Type B pancreatic cell (in vitro differentiated cells): Measurements from ENCODE around the gene OBSL1. TPM values are rescaled to one million over a fixed set of nuclear protein-coding genes. Genes with fewer than 3 reads are reported as not detected.

Experiments
- DNase-seq: peaks from one replicate; pipeline ENCODE4 v3.0.0; 2021; ENCODE audit warnings: mixed read lengths; ENCODE audit not compliant: unreplicated experiment; ENCODE audit errors: extremely low spot score
- H3K27ac Mint-ChIP-seq: 2 replicates; pipeline ENCODE4 v1.8.0; 2021; ENCODE audit warnings: mild to moderate bottlenecking, mixed read lengths
- H3K27me3 Mint-ChIP-seq: 2 replicates; pipeline ENCODE4 v1.8.0; 2021; ENCODE audit warnings: mixed read lengths
- H3K36me3 Mint-ChIP-seq: 2 replicates; pipeline ENCODE4 v1.8.0; 2021; ENCODE audit warnings: mixed read lengths
- H3K4me1 Mint-ChIP-seq: one replicate; pipeline ENCODE4 v1.8.0; 2021; ENCODE audit warnings: mixed read lengths; ENCODE audit not compliant: unreplicated experiment
- H3K4me3 Mint-ChIP-seq: 2 replicates; pipeline ENCODE4 v1.8.0; 2021; ENCODE audit warnings: mild to moderate bottlenecking, mixed read lengths
- H3K9me3 Mint-ChIP-seq: 2 replicates; pipeline ENCODE4 v1.8.0; 2021; ENCODE audit warnings: mixed read lengths
- CTCF ChIP-seq: fragments of 200-600 bp; sonication (generic); conservative IDR thresholded peaks from 2 replicates; pipeline ENCODE4 v1.5.0; 2021; ENCODE audit warnings: antibody characterized with exemption, mild to moderate bottlenecking
- total RNA-seq: library from RNA; stranded (reverse); gene quantifications from 2 replicates; pipeline ENCODE4 v1.2.1, GENCODE V29; 2021; ENCODE audit warnings: low replicate concordance

The OBSL1 gene
- total RNA-seq, 1 donor from 2014 or later: 197 TPM

- DNase-seq: no peak
- peaks cover 5% of the 10 kb centered on the region for H3K4me1 Mint-ChIP-seq
- no peak overlapping the region for H3K27ac Mint-ChIP-seq
- peaks cover 22% of the 10 kb centered on the region for H3K36me3 Mint-ChIP-seq
- H3K4me3 Mint-ChIP-seq: no peak overlapping the region
- no peak for TF ChIP-seq CTCF
- no peaks in the 10 kb centered on the region for H3K27me3 Mint-ChIP-seq
- H3K9me3 Mint-ChIP-seq: no peaks in the 10 kb centered on the region
These were observed 7.9 kb downstream of the OBSL1 start for GRCh38 chr2:219563271-219563928.

GRCh38 chr2:219562049-219563020 is 9.0 kb downstream of the OBSL1 start:
- DNase-seq: no peak
- TF ChIP-seq CTCF: no peak
- Mint-ChIP-seq H3K4me1 (peaks cover 5% of the 10 kb centered on the region), H3K36me3 (peaks cover 22% of the 10 kb centered on the region), H3K27ac (no peak overlapping the region), H3K9me3 (no peaks in the 10 kb centered on the region), H3K27me3 (no peaks in the 10 kb centered on the region), H3K4me3 (no peak overlapping the region)

- no peak for DNase-seq
- no peak for TF ChIP-seq CTCF
- Mint-ChIP-seq H3K9me3 (no peaks in the 10 kb centered on the region), H3K4me1 (peaks cover 5% of the 10 kb centered on the region), H3K27ac (peak overlapping the region; percentile 6), H3K4me3 (no peak overlapping the region), H3K36me3 (peaks cover 19% of the 10 kb centered on the region), H3K27me3 (no peaks in the 10 kb centered on the region)
These were observed 9.9 kb downstream of the OBSL1 start for GRCh38 chr2:219561179-219562048.

- H3K36me3 Mint-ChIP-seq: peaks cover 13% of the 10 kb centered on the region
- peaks cover 5% of the 10 kb centered on the region for H3K4me1 Mint-ChIP-seq
- H3K9me3 Mint-ChIP-seq: no peaks in the 10 kb centered on the region
- TF ChIP-seq CTCF: no peak
- H3K27me3 Mint-ChIP-seq: no peaks in the 10 kb centered on the region
- no peak for DNase-seq
- no peak overlapping the region for H3K4me3 Mint-ChIP-seq
- H3K27ac Mint-ChIP-seq: no peak overlapping the region
These were observed 10.5 kb downstream of the OBSL1 start for GRCh38 chr2:219560893-219561178.

- peaks cover 12% of the 10 kb centered on the region for H3K36me3 Mint-ChIP-seq
- H3K9me3 Mint-ChIP-seq: no peaks in the 10 kb centered on the region
- peak; percentile 85 for TF ChIP-seq CTCF
- H3K27me3 Mint-ChIP-seq: no peaks in the 10 kb centered on the region
- no peak overlapping the region for H3K4me3 Mint-ChIP-seq
- no peak overlapping the region for H3K27ac Mint-ChIP-seq
- H3K4me1 Mint-ChIP-seq: peaks cover 5% of the 10 kb centered on the region
- DNase-seq: no peak
These were observed 11.1 kb downstream of the OBSL1 start for GRCh38 chr2:219560037-219560892.
